LNCaP clone FGC (cell line): ENCODE measurements around the gene PTBP1.

ENCODE experiments used
- DNase-seq: peaks from one replicate; pipeline ENCODE4 v3.0.0-alpha.2; 2011; ENCODE audit warnings: low read depth
- H3K4me3 ChIP-seq: 2 replicates; pipeline ENCODE4 v1.5.1; 2011; ENCODE audit warnings: mild to moderate bottlenecking, low read depth, low read length, control low read depth
- CTCF ChIP-seq: IDR thresholded peaks from 2 replicates; pipeline ENCODE4 v1.5.1; 2012; ENCODE audit warnings: mild to moderate bottlenecking; ENCODE audit not compliant: control insufficient read depth, insufficient read depth; ENCODE audit errors: extremely low read depth

The PTBP1 gene

GRCh38 chr19:806815-807421, 9.7 kb downstream of the PTBP1 start:
- no peak overlapping the region for H3K4me3 ChIP-seq
- DNase-seq = no peak
- no peak for TF ChIP-seq CTCF

GRCh38 chr19:807627-808422, 10.6 kb downstream of the PTBP1 start:
- TF ChIP-seq CTCF = no peak
- no peak for DNase-seq
- H3K4me3 ChIP-seq = no peak overlapping the region

- TF ChIP-seq CTCF = no peak
- no peak for DNase-seq
- H3K4me3 ChIP-seq = no peak overlapping the region
Observed at GRCh38 chr19:808423-808775, 11.1 kb downstream of the PTBP1 start.

- no peak for TF ChIP-seq CTCF
- DNase-seq = no peak
- no peak overlapping the region for H3K4me3 ChIP-seq
Observed at GRCh38 chr19:810077-810855, 13.0 kb downstream of the PTBP1 start.

GRCh38 chr19:810883-811489, 13.7 kb downstream of the PTBP1 start:
- H3K4me3 ChIP-seq = no peak overlapping the region
- no peak for DNase-seq
- no peak for TF ChIP-seq CTCF

GRCh38 chr19:811506-812048, 14.3 kb downstream of the PTBP1 start:
- no peak overlapping the region for H3K4me3 ChIP-seq
- TF ChIP-seq CTCF = no peak
- DNase-seq = no peak
